ENCODE measurements around the gene NUPR1. TPM values are rescaled to one million over a fixed set of nuclear protein-coding genes. Genes with fewer than 3 reads are reported as not detected.

The NUPR1 gene
- total RNA-seq, 1 experiment from 2014 or later: 16.6 TPM

GRCh38 chr16:28558456-28558855 is 19.7 kb upstream of the NUPR1 start:
- ChIA-PET CTCF (no interaction called here), POLR2A (no interaction called here)
- no peaks in the 10 kb centered on the region; the same call in 1 of the 2 replicates for H3K36me3 ChIP-seq (ENCODE audit: control insufficient read depth, insufficient read depth, low read length)
- H3K36me3 Mint-ChIP-seq (ENCODE audit: insufficient read depth, unreplicated experiment): peaks cover 17% of the 10 kb centered on the region
- no peak overlapping the region for H3K4me3 ChIP-seq (ENCODE audit: low read depth, low read length)
- peaks cover 8% of the 10 kb centered on the region for H3K4me1 Mint-ChIP-seq (ENCODE audit: low read depth, unreplicated experiment)
- DNase-seq: no peak
- BruUV-seq (replicated peaks): no TSS peak
- H3K27me3 Mint-ChIP-seq (ENCODE audit: insufficient read depth, unreplicated experiment): no peaks in the 10 kb centered on the region
- TF ChIP-seq CTCF (IDR thresholded peaks at IDR 0.05; ENCODE audit: insufficient read depth in 1 of 2, low read depth in 1 of 2, low read length in 1 of 2, severe bottlenecking in 1 of 2, unreplicated experiment in 1 of 2): no peak
- no peak overlapping the region for H3K27ac Mint-ChIP-seq (ENCODE audit: unreplicated experiment)
- H3K4me1 ChIP-seq: peaks cover 15% of the 10 kb centered on the region
- H3K9me3 ChIP-seq: no peaks in the 10 kb centered on the region
- no peak overlapping the region for H3K4me3 Mint-ChIP-seq (ENCODE audit: unreplicated experiment)
- no peaks in the 10 kb centered on the region for H3K9me3 Mint-ChIP-seq (ENCODE audit: unreplicated experiment)
- intact Hi-C loops (cut with micrococcal nuclease; ENCODE audit: unreplicated experiment): no loop called here
- H3K27me3 ChIP-seq (replicated peaks; ENCODE audit: control insufficient read depth, insufficient read depth, low read length): no peaks in the 10 kb centered on the region

- Mint-ChIP-seq H3K9me3 (ENCODE audit: unreplicated experiment) (no peaks in the 10 kb centered on the region), H3K4me1 (ENCODE audit: low read depth, unreplicated experiment) (peaks cover 8% of the 10 kb centered on the region), H3K4me3 (ENCODE audit: unreplicated experiment) (no peak overlapping the region), H3K27me3 (ENCODE audit: insufficient read depth, unreplicated experiment) (no peaks in the 10 kb centered on the region), H3K36me3 (ENCODE audit: insufficient read depth, unreplicated experiment) (peaks cover 17% of the 10 kb centered on the region), H3K27ac (ENCODE audit: unreplicated experiment) (no peak overlapping the region)
- Histone ChIP-seq H3K27me3 (replicated peaks; ENCODE audit: control insufficient read depth, insufficient read depth, low read length) (no peaks in the 10 kb centered on the region), H3K4me1 (peaks cover 10% of the 10 kb centered on the region), H3K9me3 (no peaks in the 10 kb centered on the region), H3K4me3 (ENCODE audit: low read depth, low read length) (no peak overlapping the region), H3K36me3 (ENCODE audit: control insufficient read depth, insufficient read depth, low read length) (no peaks in the 10 kb centered on the region; the same call in 1 of the 2 replicates)
- no peak for DNase-seq
- intact Hi-C loops (cut with micrococcal nuclease; ENCODE audit: unreplicated experiment): no loop called here
- ChIA-PET POLR2A (no interaction called here), CTCF (no interaction called here)
- no peak for TF ChIP-seq CTCF (IDR thresholded peaks at IDR 0.05; ENCODE audit: insufficient read depth in 1 of 2, low read depth in 1 of 2, low read length in 1 of 2, severe bottlenecking in 1 of 2, unreplicated experiment in 1 of 2)
- BruUV-seq (replicated peaks): no TSS peak
Measured at GRCh38 chr16:28556914-28557320, 18.1 kb upstream of the NUPR1 start.

- Mint-ChIP-seq H3K4me1 (ENCODE audit: low read depth, unreplicated experiment) (peaks cover 8% of the 10 kb centered on the region), H3K4me3 (ENCODE audit: unreplicated experiment) (no peak overlapping the region), H3K9me3 (ENCODE audit: unreplicated experiment) (no peaks in the 10 kb centered on the region), H3K36me3 (ENCODE audit: insufficient read depth, unreplicated experiment) (peaks cover 17% of the 10 kb centered on the region), H3K27me3 (ENCODE audit: insufficient read depth, unreplicated experiment) (no peaks in the 10 kb centered on the region), H3K27ac (ENCODE audit: unreplicated experiment) (no peak overlapping the region)
- no peaks in the 10 kb centered on the region for H3K27me3 ChIP-seq (replicated peaks; ENCODE audit: control insufficient read depth, insufficient read depth, low read length)
- no peak overlapping the region for H3K4me3 ChIP-seq (ENCODE audit: low read depth, low read length)
- no TSS peak for BruUV-seq (replicated peaks)
- no peaks in the 10 kb centered on the region; the same call in 1 of the 2 replicates for H3K36me3 ChIP-seq (ENCODE audit: control insufficient read depth, insufficient read depth, low read length)
- ChIA-PET CTCF (no interaction called here), POLR2A (no interaction called here)
- no peak for DNase-seq
- no peaks in the 10 kb centered on the region for H3K9me3 ChIP-seq
- intact Hi-C loops (cut with micrococcal nuclease; ENCODE audit: unreplicated experiment): no loop called here
- H3K4me1 ChIP-seq: no peaks in the 10 kb centered on the region
- TF ChIP-seq CTCF (IDR thresholded peaks at IDR 0.05; ENCODE audit: insufficient read depth in 1 of 2, low read depth in 1 of 2, low read length in 1 of 2, severe bottlenecking in 1 of 2, unreplicated experiment in 1 of 2): no peak
Measured at GRCh38 chr16:28555561-28555960, 16.8 kb upstream of the NUPR1 start.
